GM12878 (cell line): ENCODE results near the gene SKAP1. TPM values are rescaled to one million over a fixed set of nuclear protein-coding genes. Genes with fewer than 3 reads are reported as not detected.

Experiments
- ATAC-seq: fragments of 200-7000 bp; cut with Tn5 transposase; 3 replicates; pipeline ENCODE4 v1.9.1; 2020; ENCODE audit warnings: mild to moderate bottlenecking, moderate library complexity
- BruUV-seq: library from RNA; stranded (reverse); fragments of 400-500 nt; replicated peaks from 2 replicates; lab custom pipeline; 2021; lab: Mats Ljungman, UMichigan
- CTCF ChIA-PET: fragments of 300-600 bp; sonication (Branson Sonifier 250); formaldehyde crosslinking; extraction: SDS; loops from one replicate; lab custom pipeline; 2021; ENCODE audit warnings: inconsistent platforms; lab: Yijun Ruan, JAX
- POLR2A ChIA-PET: fragments of 350-600 bp; formaldehyde crosslinking; extraction: SDS; loops from one replicate; lab custom pipeline; 2021; ENCODE audit warnings: inconsistent platforms; lab: Charles Lee
- RAD21 ChIA-PET: fragments of 300-600 bp; sonication (Branson Sonifier 250); formaldehyde crosslinking; loops from one replicate; lab custom pipeline; 2023; ENCODE audit warnings: antibody characterized with exemption; ENCODE audit not compliant: unreplicated experiment; lab: Charles Lee
- SMC1A ChIA-PET: fragments of 300-600 bp; sonication (Branson Sonifier 250); formaldehyde crosslinking; loops from one replicate; lab custom pipeline; 2023; ENCODE audit not compliant: unreplicated experiment, uncharacterized antibody; lab: Charles Lee
- DNase-seq: peaks from one replicate; pipeline ENCODE4 v3.0.0-alpha.2; 2011; ENCODE audit warnings: low read depth, low spot score
- FAIRE-seq: peaks from 3 replicates; lab custom pipeline; 2011; peaks lifted over from hg19 to GRCh38; lab: Jason Lieb, UNC
- H2AFZ ChIP-seq: 2 replicates; pipeline ENCODE4 v1.6.0; 2011; ENCODE audit warnings: low read depth, low read length, control low read depth; ENCODE audit not compliant: control insufficient read depth
- H3K27ac ChIP-seq: 2 replicates; pipeline ENCODE4 v1.5.1; 2011; ENCODE audit warnings: control low read depth; ENCODE audit not compliant: control insufficient read depth, insufficient read depth
- H3K27me3 ChIP-seq, 2 experiments: replicated peaks in 1 of 2; 2 replicates each; pipeline versions ENCODE4 v1.6.0 to v1.6.1; 2011; ENCODE audit warnings: low read length in 1 of 2; ENCODE audit not compliant: control insufficient read depth in 2 of 2, insufficient read depth in 2 of 2
- H3K36me3 ChIP-seq, 2 experiments: 2 replicates each; pipeline ENCODE4 v1.5.1; 2011; ENCODE audit warnings: low read length in 1 of 2; ENCODE audit not compliant: control insufficient read depth in 2 of 2, insufficient read depth in 2 of 2
- H3K4me1 ChIP-seq: 2 replicates; pipeline ENCODE4 v1.6.1; 2011; ENCODE audit warnings: mild to moderate bottlenecking, low read length, moderate library complexity, mixed read lengths; ENCODE audit not compliant: control insufficient read depth, insufficient read depth
- H3K4me2 ChIP-seq: 2 replicates; pipeline ENCODE4 v1.6.0; 2011; ENCODE audit warnings: control low read depth; ENCODE audit not compliant: control insufficient read depth, insufficient read depth
- H3K4me3 ChIP-seq: fragments of 200-600 bp; sonication (generic); 2 replicates; pipeline ENCODE4 v1.5.1; 2016
- H3K79me2 ChIP-seq: 2 replicates; pipeline ENCODE4 v1.6.0; 2011; ENCODE audit warnings: low read length; ENCODE audit not compliant: control insufficient read depth, insufficient read depth
- H3K9ac ChIP-seq: 2 replicates; pipeline ENCODE4 v1.8.0; 2011; ENCODE audit warnings: low read length, control low read depth, mixed read lengths; ENCODE audit not compliant: control insufficient read depth, insufficient read depth
- H3K9me3 ChIP-seq: replicated peaks from 3 replicates; pipeline ENCODE4 v1.5.1; 2011; ENCODE audit warnings: mild to moderate bottlenecking, low read length; ENCODE audit not compliant: control insufficient read depth, insufficient read depth
- H4K20me1 ChIP-seq: 2 replicates; pipeline ENCODE4 v1.6.0; 2011; ENCODE audit not compliant: control insufficient read depth, insufficient read depth
- ATF7 ChIP-seq: fragments of 450-650 bp; IDR thresholded peaks from 2 replicates; pipeline ENCODE4 v1.6.1; 2016; ENCODE audit warnings: low read depth, mild to moderate bottlenecking
- BCL3 ChIP-seq: IDR thresholded peaks from 2 replicates; pipeline ENCODE4 v1.6.1; 2011; ENCODE audit warnings: borderline replicate concordance, low read depth, mild to moderate bottlenecking, moderate library complexity, low read length; ENCODE audit not compliant: insufficient read depth, poor library complexity, severe bottlenecking
- CHD2 ChIP-seq: IDR thresholded peaks from 2 replicates; pipeline ENCODE4 v1.6.1; 2011; ENCODE audit warnings: low read depth, low read length, improper control_type of control experiment, borderline replicate concordance
- CHD4 ChIP-seq: fragments of 200-600 bp; sonication (generic); IDR thresholded peaks from 2 replicates; pipeline ENCODE4 v1.6.1; 2016; ENCODE audit warnings: mild to moderate bottlenecking
- CREM ChIP-seq: IDR thresholded peaks from 2 replicates; pipeline ENCODE4 v1.6.1; 2014; ENCODE audit warnings: antibody characterized with exemption, low read depth
- E4F1 ChIP-seq: fragments of 450-650 bp; IDR thresholded peaks from 2 replicates; pipeline ENCODE4 v1.6.1; 2018; ENCODE audit warnings: borderline replicate concordance, mild to moderate bottlenecking; ENCODE audit not compliant: partially characterized antibody
- GATAD2B ChIP-seq: fragments of 450-650 bp; conservative IDR thresholded peaks from 2 replicates; pipeline ENCODE4 v1.6.1; 2017; ENCODE audit warnings: low read depth, mild to moderate bottlenecking, moderate library complexity
- IKZF1 ChIP-seq: fragments of 450-650 bp; conservative IDR thresholded peaks from 2 replicates; pipeline ENCODE4 v1.6.1; 2017; ENCODE audit warnings: antibody characterized with exemption, mild to moderate bottlenecking
- KAT2A ChIP-seq: conservative IDR thresholded peaks from 2 replicates; pipeline ENCODE4 v1.6.1; 2011; ENCODE audit warnings: low read depth, low read length; ENCODE audit not compliant: control insufficient read depth
- KLF5 ChIP-seq: fragments of 450-650 bp; IDR thresholded peaks from 2 replicates; pipeline ENCODE4 v1.6.1; 2014; ENCODE audit warnings: mild to moderate bottlenecking; ENCODE audit not compliant: partially characterized antibody
- MTA3 ChIP-seq: IDR thresholded peaks from 2 replicates; pipeline ENCODE4 v1.6.1; 2012; ENCODE audit warnings: low read length, inconsistent platforms, borderline replicate concordance
- MYC ChIP-seq: IDR thresholded peaks from 2 replicates; pipeline ENCODE4 v1.6.1; 2011; ENCODE audit warnings: mild to moderate bottlenecking, low read length, moderate library complexity, inconsistent platforms; ENCODE audit not compliant: insufficient read depth, insufficient replicate concordance, insufficient read length, severe bottlenecking
- NFXL1 ChIP-seq: fragments of 450-650 bp; IDR thresholded peaks from 2 replicates; pipeline ENCODE4 v1.6.1; 2017; ENCODE audit warnings: antibody characterized with exemption, mild to moderate bottlenecking, borderline replicate concordance
- SIX5 ChIP-seq: IDR thresholded peaks from 2 replicates; pipeline ENCODE4 v1.6.1; 2011; ENCODE audit warnings: mild to moderate bottlenecking, low read depth, low read length, moderate library complexity; ENCODE audit not compliant: severe bottlenecking
- SMARCA5 ChIP-seq: fragments of 450-650 bp; IDR thresholded peaks from 2 replicates; pipeline ENCODE4 v1.6.1; 2017; ENCODE audit warnings: mild to moderate bottlenecking
- TCF7 ChIP-seq: IDR thresholded peaks from 2 replicates; pipeline ENCODE4 v1.6.1; 2014; ENCODE audit warnings: antibody characterized with exemption, borderline replicate concordance
- YY1 ChIP-seq: IDR thresholded peaks from 2 replicates; pipeline ENCODE4 v1.6.1; 2011; ENCODE audit warnings: low read depth, mild to moderate bottlenecking, low read length
- ZNF384 ChIP-seq: IDR thresholded peaks from 2 replicates; pipeline ENCODE4 v1.6.1; 2012; ENCODE audit warnings: low read depth, mild to moderate bottlenecking, low read length, improper control_type of control experiment, borderline replicate concordance
- WGBS: methylation state at CpG from one replicate; pipeline ENCODE4 v1.1.6; 2016; ENCODE audit warnings: low lambda C conversion rate; ENCODE audit not compliant: insufficient replicate concordance, insufficient coverage; ENCODE audit errors: missing lambda C conversion rate; 5-methylcytosine and 5-hydroxymethylcytosine counted together
- in situ Hi-C: fragments of 300-500 bp; cut with MboI; formaldehyde crosslinking; loops from 9 replicates; pipeline ENCODE4 v1.14.3; 2018; ENCODE audit warnings: mixed read lengths
- intact Hi-C: fragments of 100-400 bp; cut with micrococcal nuclease; formaldehyde crosslinking; loops from one replicate; pipeline ENCODE4 v1.14.2; 2022; ENCODE audit not compliant: unreplicated experiment
- polyA plus RNA-seq, 11 experiments: library from polyadenylated mRNA; depleted of rRNA in 4 of 11; unstranded in 6 of 11; stranded (reverse) in 5 of 11; fragments of >200 nt; fragmentation: Nextera tagmentation in 4 of 11; fragmentation: Illumina TruSeq in 1 of 11; extraction: Ambion mirVana in 4 of 11; extraction: Trizol in 1 of 11; gene quantifications; 1 replicate in 1 of 11; 2 replicates in 10 of 11; pipeline versions ENCODE4 v1.2.1 to v1.2.3, GENCODE V29; 2011 to 2016; ENCODE audit warnings: inconsistent platforms in 2 of 11, missing spikeins in 2 of 11, low read depth in 1 of 11
- total RNA-seq, 4 experiments: library from RNA; depleted of rRNA in 3 of 4; stranded (reverse); fragments of >200 nt in 3 of 4; fragmentation: Illumina TruSeq in 1 of 4; extraction: Trizol in 1 of 4; gene quantifications; 2 replicates each; pipeline versions ENCODE4 v1.2.1 to v1.2.3, GENCODE V29; 2013 to 2021

SKAP1 gene
- total and polyA plus RNA-seq, 10 of the 15 experiments (the other 5 are each of a cell fraction or from before 2014, with no cell fraction given) = 17.1 to 97.6 (median 35.9) TPM

- ChIA-PET RAD21 (interaction anchor here (1.0 to 9.5 kb wide), 4 partner anchors 11 to 75 kb away, joined by 3 to 113 read pairs (median 4); no protein-coding TSS in a partner anchor), POLR2A (interaction anchor here (0.6 to 4.1 kb wide), 7 partner anchors 9 to 897 kb away, joined by 3 to 32 read pairs (median 4); partner anchors contain the start of genes NFE2L1 and PNPO), CTCF (interaction anchor here (0.8 to 33.4 kb wide), 4 partner anchors 8 to 75 kb away, joined by 3 to 525 read pairs (median 65); partner anchors contain the start of gene SNX11), SMC1A (interaction anchor here (0.8 to 9.5 kb wide), 3 partner anchors 9 to 15 kb away, joined by 3 to 66 read pairs (median 4); no protein-coding TSS in a partner anchor)
- no peaks in the 10 kb centered on the region for H3K27me3 ChIP-seq
- peak within 1 kb of the TSS; percentile 87 for H3K4me2 ChIP-seq
- peak; percentile 89 for DNase-seq
- FAIRE-seq = no peak
- H3K79me2 ChIP-seq = peaks cover 41% of the 10 kb centered on the region
- peak within 1 kb of the TSS; percentile 76 for H3K9ac ChIP-seq
- in situ Hi-C loops (no loop called here), intact Hi-C loops (loop anchor here (1.0 kb wide), 1 partner anchor 9 kb away; no protein-coding TSS in a partner anchor)
- no TSS peak for BruUV-seq
- H2AFZ ChIP-seq = peak within 1 kb of the TSS; percentile 87
- WGBS = under 1% methylated on average over 72 of the region's 79 CpGs
- H4K20me1 ChIP-seq = no peaks in the 10 kb centered on the region
- H3K9me3 ChIP-seq = peaks cover 3% of the 10 kb centered on the region; the same call in 2 of the 3 replicates
- H3K4me3 ChIP-seq = peak within 1 kb of the TSS; percentile 87
- H3K4me1 ChIP-seq = peaks cover 23% of the 10 kb centered on the region
- H3K36me3 ChIP-seq = no peaks in the 10 kb centered on the region
- ATAC-seq = peak; percentile 98
- H3K27ac ChIP-seq = peak within 1 kb of the TSS; percentile 80
- TF ChIP-seq BCL3 (peak; percentile 38), CHD2 (peak; percentile 38; the same call in 1 of the 2 replicates), KLF5 (peak; percentile 87), YY1 (peak; percentile 63), GATAD2B (peak; percentile 84), KAT2A (no peak), CHD4 (no peak), MTA3 (no peak), E4F1 (peak; percentile 15), CREM (peak; percentile 66), TCF7 (peak; percentile 22; the same call in 1 of the 2 replicates), MYC (no peak), SMARCA5 (peak; percentile 99), ZNF384 (0 out of 2 replicates have a peak, but pooled peaks have one; percentile 8), NFXL1 (no peak; the same call in 1 of the 2 replicates), IKZF1 (peak; percentile 97), SIX5 (peak; percentile 87), ATF7 (0 out of 2 replicates have a peak, but pooled peaks have one; percentile 13)
Observed at GRCh38 chr17:48101012-48101720, 328.8 kb downstream of the SKAP1 start, which contains the start of gene CBX1. CBX1 (minus strand) TSS chr17:48101478; CDS start chr17:48077004, 24,474 bp downstream.
